Testis (tissue), 2 donors: ENCODE measurements around the gene CCDC15.

Experiments used
- POLR2A ChIP-seq: fragments of 450-650 bp; IDR thresholded peaks from one replicate; pipeline ENCODE4 v1.6.1; 2017; ENCODE audit warnings: antibody characterized with exemption, mild to moderate bottlenecking, moderate library complexity
- TF ChIP-seq, protein P1 (sequence below), 3 experiments: fragments of 450-650 bp in 2 of 3; fragments of 200-600 bp in 1 of 3; sonication (generic) in 1 of 3; IDR thresholded peaks; one replicate each; pipeline ENCODE4 v1.5.1; 2016 to 2019; ENCODE audit warnings: antibody characterized with exemption in 3 of 3, mild to moderate bottlenecking in 2 of 3, moderate library complexity in 1 of 3

GRCh38 chr11:124944565-124944964, 9.4 kb upstream of the CCDC15 start:
- TF ChIP-seq, protein P1, sequence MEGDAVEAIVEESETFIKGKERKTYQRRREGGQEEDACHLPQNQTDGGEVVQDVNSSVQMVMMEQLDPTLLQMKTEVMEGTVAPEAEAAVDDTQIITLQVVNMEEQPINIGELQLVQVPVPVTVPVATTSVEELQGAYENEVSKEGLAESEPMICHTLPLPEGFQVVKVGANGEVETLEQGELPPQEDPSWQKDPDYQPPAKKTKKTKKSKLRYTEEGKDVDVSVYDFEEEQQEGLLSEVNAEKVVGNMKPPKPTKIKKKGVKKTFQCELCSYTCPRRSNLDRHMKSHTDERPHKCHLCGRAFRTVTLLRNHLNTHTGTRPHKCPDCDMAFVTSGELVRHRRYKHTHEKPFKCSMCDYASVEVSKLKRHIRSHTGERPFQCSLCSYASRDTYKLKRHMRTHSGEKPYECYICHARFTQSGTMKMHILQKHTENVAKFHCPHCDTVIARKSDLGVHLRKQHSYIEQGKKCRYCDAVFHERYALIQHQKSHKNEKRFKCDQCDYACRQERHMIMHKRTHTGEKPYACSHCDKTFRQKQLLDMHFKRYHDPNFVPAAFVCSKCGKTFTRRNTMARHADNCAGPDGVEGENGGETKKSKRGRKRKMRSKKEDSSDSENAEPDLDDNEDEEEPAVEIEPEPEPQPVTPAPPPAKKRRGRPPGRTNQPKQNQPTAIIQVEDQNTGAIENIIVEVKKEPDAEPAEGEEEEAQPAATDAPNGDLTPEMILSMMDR (IDR thresholded peaks at IDR 0.05) = no peak
- TF ChIP-seq POLR2A = no peak
